ENCODE results near the gene AP5Z1.

- TF ChIP-seq, protein P1, sequence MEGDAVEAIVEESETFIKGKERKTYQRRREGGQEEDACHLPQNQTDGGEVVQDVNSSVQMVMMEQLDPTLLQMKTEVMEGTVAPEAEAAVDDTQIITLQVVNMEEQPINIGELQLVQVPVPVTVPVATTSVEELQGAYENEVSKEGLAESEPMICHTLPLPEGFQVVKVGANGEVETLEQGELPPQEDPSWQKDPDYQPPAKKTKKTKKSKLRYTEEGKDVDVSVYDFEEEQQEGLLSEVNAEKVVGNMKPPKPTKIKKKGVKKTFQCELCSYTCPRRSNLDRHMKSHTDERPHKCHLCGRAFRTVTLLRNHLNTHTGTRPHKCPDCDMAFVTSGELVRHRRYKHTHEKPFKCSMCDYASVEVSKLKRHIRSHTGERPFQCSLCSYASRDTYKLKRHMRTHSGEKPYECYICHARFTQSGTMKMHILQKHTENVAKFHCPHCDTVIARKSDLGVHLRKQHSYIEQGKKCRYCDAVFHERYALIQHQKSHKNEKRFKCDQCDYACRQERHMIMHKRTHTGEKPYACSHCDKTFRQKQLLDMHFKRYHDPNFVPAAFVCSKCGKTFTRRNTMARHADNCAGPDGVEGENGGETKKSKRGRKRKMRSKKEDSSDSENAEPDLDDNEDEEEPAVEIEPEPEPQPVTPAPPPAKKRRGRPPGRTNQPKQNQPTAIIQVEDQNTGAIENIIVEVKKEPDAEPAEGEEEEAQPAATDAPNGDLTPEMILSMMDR (conservative IDR thresholded peaks at IDR 0.05): no peak
- no peak for TF ChIP-seq EZH2 (IDR thresholded peaks at IDR 0.05; ENCODE audit: low read depth)
Measured at GRCh38 chr7:4738711-4739527, 36.5 kb upstream of the AP5Z1 start.

Data from PC-9 (cell line).